HCT116 (cell line): ENCODE measurements around the gene KAZN. TPM values are rescaled to one million over a fixed set of nuclear protein-coding genes. Genes with fewer than 3 reads are reported as not detected.

Experiments
- ATAC-seq: fragments of 200-7000 bp; cut with Tn5 transposase; 2 replicates; pipeline ENCODE4 v1.9.1; 2020; ENCODE audit warnings: mild to moderate bottlenecking, moderate library complexity
- BruUV-seq: library from RNA; stranded (reverse); fragments of 400-500 nt; replicated peaks from 2 replicates; lab custom pipeline; 2021; lab: Mats Ljungman, UMichigan
- CTCF ChIA-PET: fragments of 300-600 bp; sonication (Branson Sonifier 250); formaldehyde crosslinking; loops from one replicate; lab custom pipeline; 2021; ENCODE audit warnings: antibody characterized with exemption; lab: Charles Lee
- POLR2A ChIA-PET: fragments of 300-600, 350-600 bp; sonication (Branson Sonifier 250); formaldehyde crosslinking; loops from one replicate; lab custom pipeline; 2021; ENCODE audit warnings: antibody characterized with exemption; lab: Charles Lee
- RAD21 ChIA-PET, 2 experiments: fragments of 300-600 bp; sonication (Branson Sonifier 250); formaldehyde crosslinking; loops; one replicate each; lab custom pipeline; 2023; ENCODE audit warnings: low total read pairs in 2 of 2; ENCODE audit not compliant: uncharacterized antibody in 2 of 2, unreplicated experiment in 2 of 2, low non-redundant PET in 1 of 2; lab: Charles Lee
- DNase-seq: peaks from one replicate; pipeline ENCODE4 v3.0.0-alpha.2; 2010; ENCODE audit warnings: low read depth, low spot score
- H2AFZ ChIP-seq: fragments of 200-600 bp; shearing (Covaris generic), sonication (generic); 2 replicates; pipeline ENCODE4 v1.6.1; 2017; ENCODE audit warnings: low read depth, mixed run types, mixed read lengths, antibody characterized with exemption, low read length; ENCODE audit not compliant: poor library complexity, severe bottlenecking
- H3K27ac ChIP-seq: 2 replicates; pipeline ENCODE4 v1.5.1; 2012; ENCODE audit warnings: low read depth, low read length
- H3K27me3 ChIP-seq: fragments of 200-600 bp; sonication (generic); 2 replicates; pipeline ENCODE4 v1.6.1; 2016; ENCODE audit warnings: mixed run types, low read length, mixed read lengths; ENCODE audit not compliant: insufficient read depth
- H3K36me3 ChIP-seq, 2 experiments: fragments of 200-500 bp in 1 of 2; fragments of 200-600 bp in 1 of 2; sonication (Bioruptor generic) in 1 of 2; sonication (generic) in 1 of 2; 2 replicates each; pipeline versions ENCODE4 v1.5.1 to v1.6.1; 2014 to 2016; ENCODE audit warnings: low read length in 2 of 2, inconsistent platforms in 1 of 2, mixed read lengths in 1 of 2, mixed run types in 1 of 2; ENCODE audit not compliant: insufficient read depth in 2 of 2, control insufficient read depth in 1 of 2
- H3K4me1 ChIP-seq, 2 experiments: fragments of 200-600 bp in 1 of 2; sonication (generic) in 1 of 2; 2 replicates each; pipeline versions ENCODE4 v1.5.1 to v1.6.1; 2012 to 2017; ENCODE audit warnings: low read length in 2 of 2, inconsistent platforms in 1 of 2, mild to moderate bottlenecking in 1 of 2, mixed read lengths in 1 of 2, mixed run types in 1 of 2, moderate library complexity in 1 of 2; ENCODE audit not compliant: insufficient read depth in 2 of 2, control insufficient read depth in 1 of 2
- H3K4me2 ChIP-seq: fragments of 200-600 bp; sonication (generic); 2 replicates; pipeline ENCODE4 v1.6.1; 2017; ENCODE audit warnings: mixed run types, low read length, mixed read lengths
- H3K4me3 ChIP-seq, 2 experiments: fragments of 200-600 bp in 1 of 2; sonication (generic) in 1 of 2; replicated peaks in 1 of 2; 2 replicates each; pipeline ENCODE4 v1.5.1; 2011 to 2016; ENCODE audit warnings: low read length in 2 of 2, control low read depth in 1 of 2, low read depth in 1 of 2, mild to moderate bottlenecking in 1 of 2, mixed read lengths in 1 of 2, mixed run types in 1 of 2
- H3K79me2 ChIP-seq: fragments of 200-600 bp; sonication (generic); 2 replicates; pipeline ENCODE4 v1.6.1; 2017; ENCODE audit warnings: mild to moderate bottlenecking, mixed run types, low read length, moderate library complexity, mixed read lengths; ENCODE audit not compliant: insufficient read depth
- H3K9ac ChIP-seq: fragments of 200-600 bp; sonication (generic); 2 replicates; pipeline ENCODE4 v1.6.1; 2016; ENCODE audit warnings: low read length, mixed read lengths
- H3K9me2 ChIP-seq: fragments of 200-600 bp; sonication (generic), shearing (Covaris generic); 2 replicates; pipeline ENCODE4 v1.6.1; 2017; ENCODE audit warnings: mixed run types, mild to moderate bottlenecking, moderate library complexity; ENCODE audit not compliant: insufficient read depth
- H3K9me3 ChIP-seq, 2 experiments: fragments of 200-500 bp in 1 of 2; fragments of 200-600 bp in 1 of 2; sonication (Bioruptor generic) in 1 of 2; sonication (generic) in 1 of 2; 2 replicates each; pipeline ENCODE4 v1.6.1; 2014 to 2017; ENCODE audit warnings: low read length in 2 of 2, mixed read lengths in 2 of 2, inconsistent platforms in 1 of 2, low read depth in 1 of 2, mild to moderate bottlenecking in 1 of 2, mixed run types in 1 of 2, moderate library complexity in 1 of 2; ENCODE audit not compliant: control insufficient read depth in 1 of 2, insufficient read depth in 1 of 2
- H4K20me1 ChIP-seq: fragments of 200-600 bp; sonication (generic), shearing (Covaris generic); 2 replicates; pipeline ENCODE4 v1.6.1; 2017; ENCODE audit warnings: mixed run types, mild to moderate bottlenecking, moderate library complexity; ENCODE audit not compliant: insufficient read depth
- CBX3 ChIP-seq: IDR thresholded peaks from 2 replicates; pipeline ENCODE4 v1.6.1; 2012; ENCODE audit warnings: low read depth
- EGR1 ChIP-seq: IDR thresholded peaks from 2 replicates; pipeline ENCODE4 v1.6.1; 2012; ENCODE audit warnings: low read depth
- ELF1 ChIP-seq: IDR thresholded peaks from 2 replicates; pipeline ENCODE4 v1.6.1; 2012; ENCODE audit warnings: low read depth, borderline replicate concordance
- EZH2 ChIP-seq: fragments of 200-600 bp; sonication (generic); IDR thresholded peaks from 2 replicates; pipeline ENCODE4 v1.6.1; 2017; ENCODE audit warnings: antibody characterized with exemption, mixed run types
- EZH2phosphoT487 ChIP-seq: fragments of 200-600 bp; IDR thresholded peaks from 2 replicates; pipeline ENCODE4 v1.6.1; 2018; ENCODE audit warnings: antibody characterized with exemption, borderline replicate concordance
- JUND ChIP-seq: IDR thresholded peaks from 2 replicates; pipeline ENCODE4 v1.6.1; 2012
- POLR2A ChIP-seq: IDR thresholded peaks from 2 replicates; pipeline ENCODE4 v1.7.0; 2011; ENCODE audit warnings: borderline replicate concordance; ENCODE audit not compliant: insufficient read depth, insufficient read length; ENCODE audit errors: extremely low read depth
- RAD21 ChIP-seq: IDR thresholded peaks from 2 replicates; pipeline ENCODE4 v1.6.1; 2012; ENCODE audit warnings: low read depth, mild to moderate bottlenecking
- SIN3A ChIP-seq: IDR thresholded peaks from 2 replicates; pipeline ENCODE4 v1.6.1; 2012; ENCODE audit warnings: low read depth
- SP1 ChIP-seq: IDR thresholded peaks from 2 replicates; pipeline ENCODE4 v1.6.1; 2012; ENCODE audit warnings: low read depth
- SRF ChIP-seq: IDR thresholded peaks from 2 replicates; pipeline ENCODE4 v1.6.1; 2012; ENCODE audit warnings: low read depth
- TCF7L2 ChIP-seq: IDR thresholded peaks from 2 replicates; pipeline ENCODE4 v1.7.0; 2011; ENCODE audit warnings: borderline replicate concordance, inconsistent platforms; ENCODE audit not compliant: insufficient read depth, insufficient read length; ENCODE audit errors: extremely low read depth
- YY1 ChIP-seq: IDR thresholded peaks from 2 replicates; pipeline ENCODE4 v1.6.1; 2011; ENCODE audit warnings: low read length, low read depth, moderate library complexity, mild to moderate bottlenecking; ENCODE audit not compliant: insufficient replicate concordance; ENCODE audit errors: extremely low read depth
- intact Hi-C: fragments of 100-400 bp; cut with micrococcal nuclease; formaldehyde crosslinking; loops from 2 replicates; pipeline ENCODE4 v1.10.0; 2022
- total RNA-seq: library from RNA; stranded (reverse); gene quantifications from one replicate; pipeline ENCODE4 v1.2.1, GENCODE V29; 2021; ENCODE audit not compliant: unreplicated experiment
- TF ChIP-seq, protein P1 (sequence below): IDR thresholded peaks from 2 replicates; pipeline ENCODE4 v1.6.1; 2012; ENCODE audit warnings: low read depth
- TF ChIP-seq, protein P2 (sequence below): IDR thresholded peaks from 2 replicates; pipeline ENCODE4 v1.6.1; 2012
- TF ChIP-seq, protein P3 (sequence below), 3 experiments: fragments of 200-600 bp in 1 of 3; sonication (generic) in 1 of 3; IDR thresholded peaks in 2 of 3; conservative IDR thresholded peaks in 1 of 3; 2 replicates each; pipeline ENCODE4 v1.5.1; 2012 to 2017; ENCODE audit warnings: low read depth in 2 of 3, low read length in 2 of 3, antibody characterized with exemption in 1 of 3, borderline replicate concordance in 1 of 3, control low read depth in 1 of 3, mild to moderate bottlenecking in 1 of 3, mixed read lengths in 1 of 3, mixed run types in 1 of 3, moderate library complexity in 1 of 3; ENCODE audit not compliant: insufficient read depth in 1 of 3
- TF ChIP-seq, protein P4 (sequence below): IDR thresholded peaks from 2 replicates; pipeline ENCODE4 v1.6.1; 2012

Gene KAZN
- total RNA-seq, 1 experiment from 2014 or later: 13.4 TPM

DNA sequence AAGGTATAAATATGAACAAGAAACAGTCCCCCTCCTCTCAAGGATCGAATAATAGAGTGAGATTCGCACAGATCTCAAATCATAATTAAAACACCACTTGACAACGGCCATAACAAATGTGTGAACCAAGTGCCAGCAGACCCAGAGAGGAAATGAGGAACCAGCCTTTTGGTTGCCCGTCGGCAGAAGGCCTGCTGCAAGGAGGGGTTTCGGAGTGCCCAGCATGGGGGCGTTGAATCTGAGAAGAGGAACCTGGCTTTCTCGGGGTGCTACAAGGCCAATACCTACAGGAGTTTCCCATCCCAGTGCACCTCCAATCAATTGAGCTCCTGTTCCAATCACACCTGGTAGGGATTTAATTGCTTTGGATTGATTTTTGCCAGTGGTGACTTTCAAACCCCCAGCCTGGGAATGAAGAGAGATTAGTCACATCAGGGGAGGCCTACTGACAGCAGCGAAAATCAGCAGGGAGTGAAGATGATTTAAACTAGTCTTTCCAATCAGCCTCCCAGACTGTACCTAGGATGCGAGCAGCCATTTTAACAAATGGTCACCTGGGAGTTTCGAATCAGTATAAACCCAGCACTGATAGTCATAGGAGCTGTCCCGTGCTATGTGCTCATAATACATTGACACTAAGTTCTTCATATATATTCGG, 263.8 kb downstream of the KAZN start (continued):
- no peak for TF ChIP-seq EZH2
- no peak for TF ChIP-seq YY1
- TF ChIP-seq POLR2A: no peak
- no peak for TF ChIP-seq SRF
- TF ChIP-seq, protein P1, sequence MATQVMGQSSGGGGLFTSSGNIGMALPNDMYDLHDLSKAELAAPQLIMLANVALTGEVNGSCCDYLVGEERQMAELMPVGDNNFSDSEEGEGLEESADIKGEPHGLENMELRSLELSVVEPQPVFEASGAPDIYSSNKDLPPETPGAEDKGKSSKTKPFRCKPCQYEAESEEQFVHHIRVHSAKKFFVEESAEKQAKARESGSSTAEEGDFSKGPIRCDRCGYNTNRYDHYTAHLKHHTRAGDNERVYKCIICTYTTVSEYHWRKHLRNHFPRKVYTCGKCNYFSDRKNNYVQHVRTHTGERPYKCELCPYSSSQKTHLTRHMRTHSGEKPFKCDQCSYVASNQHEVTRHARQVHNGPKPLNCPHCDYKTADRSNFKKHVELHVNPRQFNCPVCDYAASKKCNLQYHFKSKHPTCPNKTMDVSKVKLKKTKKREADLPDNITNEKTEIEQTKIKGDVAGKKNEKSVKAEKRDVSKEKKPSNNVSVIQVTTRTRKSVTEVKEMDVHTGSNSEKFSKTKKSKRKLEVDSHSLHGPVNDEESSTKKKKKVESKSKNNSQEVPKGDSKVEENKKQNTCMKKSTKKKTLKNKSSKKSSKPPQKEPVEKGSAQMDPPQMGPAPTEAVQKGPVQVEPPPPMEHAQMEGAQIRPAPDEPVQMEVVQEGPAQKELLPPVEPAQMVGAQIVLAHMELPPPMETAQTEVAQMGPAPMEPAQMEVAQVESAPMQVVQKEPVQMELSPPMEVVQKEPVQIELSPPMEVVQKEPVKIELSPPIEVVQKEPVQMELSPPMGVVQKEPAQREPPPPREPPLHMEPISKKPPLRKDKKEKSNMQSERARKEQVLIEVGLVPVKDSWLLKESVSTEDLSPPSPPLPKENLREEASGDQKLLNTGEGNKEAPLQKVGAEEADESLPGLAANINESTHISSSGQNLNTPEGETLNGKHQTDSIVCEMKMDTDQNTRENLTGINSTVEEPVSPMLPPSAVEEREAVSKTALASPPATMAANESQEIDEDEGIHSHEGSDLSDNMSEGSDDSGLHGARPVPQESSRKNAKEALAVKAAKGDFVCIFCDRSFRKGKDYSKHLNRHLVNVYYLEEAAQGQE: no peak
- TF ChIP-seq EZH2phosphoT487: no peak
- TF ChIP-seq SIN3A: no peak
- no peak for TF ChIP-seq CBX3
- TF ChIP-seq JUND: no peak
- no peak for TF ChIP-seq RAD21
- TF ChIP-seq, protein P2, sequence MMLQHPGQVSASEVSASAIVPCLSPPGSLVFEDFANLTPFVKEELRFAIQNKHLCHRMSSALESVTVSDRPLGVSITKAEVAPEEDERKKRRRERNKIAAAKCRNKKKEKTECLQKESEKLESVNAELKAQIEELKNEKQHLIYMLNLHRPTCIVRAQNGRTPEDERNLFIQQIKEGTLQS: no peak

DNA sequence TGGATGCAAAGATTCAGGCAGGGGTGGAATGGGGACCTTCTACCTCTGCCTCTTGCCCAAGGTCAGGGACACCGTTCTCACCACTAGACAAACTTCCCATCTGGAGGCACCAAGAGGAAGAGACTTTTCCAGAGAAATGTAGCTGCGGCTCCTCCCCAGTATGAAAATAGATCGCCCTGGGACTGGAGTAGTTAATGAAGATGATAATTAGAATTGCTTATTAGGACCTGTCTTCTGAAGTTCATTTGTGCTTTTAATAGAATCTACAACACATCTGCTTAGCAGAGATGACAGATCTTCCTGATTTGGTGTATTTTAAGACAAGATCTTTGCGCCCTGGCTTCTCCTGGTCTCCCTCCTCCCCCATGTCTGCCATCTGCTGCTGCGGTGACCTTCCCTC, 266.6 kb downstream of the KAZN start:
- ChIA-PET RAD21 (no interaction called here), POLR2A (no interaction called here), CTCF (no interaction called here)
- Histone ChIP-seq H3K9ac (no peak overlapping the region), H3K79me2 (no peaks in the 10 kb centered on the region), H3K36me3 (no peaks in the 10 kb centered on the region), H3K27ac (no peak overlapping the region), H3K27me3 (peaks cover 63% of the 10 kb centered on the region), H3K9me3 (no peaks in the 10 kb centered on the region), H3K4me1 (no peaks in the 10 kb centered on the region), H3K4me2 (no peak overlapping the region), H3K9me2 (no peaks in the 10 kb centered on the region), H3K4me3 (no peak overlapping the region), H2AFZ (no peak overlapping the region), H4K20me1 (no peaks in the 10 kb centered on the region)
- no peak for DNase-seq
- intact Hi-C loops: no loop called here
- TF ChIP-seq YY1 (no peak), CBX3 (no peak), POLR2A (no peak), SIN3A (no peak), ELF1 (no peak), EZH2phosphoT487 (no peak), EGR1 (no peak), TCF7L2 (no peak), JUND (no peak), SP1 (no peak)
- TF ChIP-seq, protein P2: no peak
- TF ChIP-seq, protein P3, sequence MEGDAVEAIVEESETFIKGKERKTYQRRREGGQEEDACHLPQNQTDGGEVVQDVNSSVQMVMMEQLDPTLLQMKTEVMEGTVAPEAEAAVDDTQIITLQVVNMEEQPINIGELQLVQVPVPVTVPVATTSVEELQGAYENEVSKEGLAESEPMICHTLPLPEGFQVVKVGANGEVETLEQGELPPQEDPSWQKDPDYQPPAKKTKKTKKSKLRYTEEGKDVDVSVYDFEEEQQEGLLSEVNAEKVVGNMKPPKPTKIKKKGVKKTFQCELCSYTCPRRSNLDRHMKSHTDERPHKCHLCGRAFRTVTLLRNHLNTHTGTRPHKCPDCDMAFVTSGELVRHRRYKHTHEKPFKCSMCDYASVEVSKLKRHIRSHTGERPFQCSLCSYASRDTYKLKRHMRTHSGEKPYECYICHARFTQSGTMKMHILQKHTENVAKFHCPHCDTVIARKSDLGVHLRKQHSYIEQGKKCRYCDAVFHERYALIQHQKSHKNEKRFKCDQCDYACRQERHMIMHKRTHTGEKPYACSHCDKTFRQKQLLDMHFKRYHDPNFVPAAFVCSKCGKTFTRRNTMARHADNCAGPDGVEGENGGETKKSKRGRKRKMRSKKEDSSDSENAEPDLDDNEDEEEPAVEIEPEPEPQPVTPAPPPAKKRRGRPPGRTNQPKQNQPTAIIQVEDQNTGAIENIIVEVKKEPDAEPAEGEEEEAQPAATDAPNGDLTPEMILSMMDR (IDR thresholded peaks at IDR 0.05 in 2 of 3, conservative IDR thresholded peaks at IDR 0.05 in 1 of 3; ENCODE audit: borderline replicate concordance in 1 of 3, insufficient read depth in 1 of 3, low read depth in 2 of 3, low read length in 2 of 3): no peak
- TF ChIP-seq, protein P4, sequence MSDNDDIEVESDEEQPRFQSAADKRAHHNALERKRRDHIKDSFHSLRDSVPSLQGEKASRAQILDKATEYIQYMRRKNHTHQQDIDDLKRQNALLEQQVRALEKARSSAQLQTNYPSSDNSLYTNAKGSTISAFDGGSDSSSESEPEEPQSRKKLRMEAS: no peak
- no TSS peak for BruUV-seq
- ATAC-seq: no peak
